Panc1 (cell line): ENCODE measurements around the gene PSORS1C2. TPM values are rescaled to one million over a fixed set of nuclear protein-coding genes. Genes with fewer than 3 reads are reported as not detected.
"Not testable (repeated sequence)": the region's sequence is repeated elsewhere in the genome, so short reads cannot be mapped to it uniquely, and the experiment has no call there.

Experiments
- ATAC-seq: fragments of 200-7000 bp; cut with Tn5 transposase; 2 replicates; pipeline ENCODE4 v1.9.1; 2020; ENCODE audit warnings: mild to moderate bottlenecking, moderate library complexity
- BruUV-seq: library from RNA; stranded (reverse); fragments of 400-500 nt; replicated peaks from 2 replicates; lab custom pipeline; 2021; lab: Mats Ljungman, UMichigan
- CTCF ChIA-PET: fragments of 300-600 bp; sonication (Branson Sonifier 250); formaldehyde crosslinking; loops from one replicate; lab custom pipeline; 2022; ENCODE audit warnings: antibody characterized with exemption; lab: Charles Lee
- POLR2A ChIA-PET: fragments of 300-600 bp; sonication (Branson Sonifier 250); formaldehyde crosslinking; loops from one replicate; lab custom pipeline; 2022; ENCODE audit warnings: antibody characterized with exemption; lab: Charles Lee
- DNase-seq: peaks from one replicate; pipeline ENCODE4 v3.0.0-alpha.2; 2010; ENCODE audit warnings: low read depth, low spot score
- H3K27ac ChIP-seq: 2 replicates; pipeline ENCODE4 v1.5.1; 2011; ENCODE audit warnings: mild to moderate bottlenecking, low read length, inconsistent platforms
- H3K27me3 ChIP-seq: fragments of 200-500 bp; sonication (Bioruptor generic); 2 replicates; pipeline ENCODE4 v1.6.0; 2014; ENCODE audit warnings: low read length, inconsistent platforms; ENCODE audit not compliant: control insufficient read depth, insufficient read depth
- H3K36me3 ChIP-seq: fragments of 200-500 bp; sonication (Bioruptor generic); 2 replicates; pipeline ENCODE4 v1.5.1; 2014; ENCODE audit warnings: inconsistent platforms, mild to moderate bottlenecking, low read length, moderate library complexity; ENCODE audit not compliant: control insufficient read depth, insufficient read depth
- H3K4me1 ChIP-seq: 2 replicates; pipeline ENCODE4 v1.5.1; 2011; ENCODE audit warnings: inconsistent platforms, mild to moderate bottlenecking, low read length, moderate library complexity; ENCODE audit not compliant: control insufficient read depth, insufficient read depth
- H3K4me3 ChIP-seq, 2 experiments: 2 replicates each; pipeline ENCODE4 v1.5.1; 2011 to 2012; ENCODE audit warnings: low read depth in 2 of 2, low read length in 2 of 2, mild to moderate bottlenecking in 2 of 2, inconsistent platforms in 1 of 2, moderate library complexity in 1 of 2
- H3K9me3 ChIP-seq: fragments of 200-500 bp; sonication (Bioruptor generic); 2 replicates; pipeline ENCODE4 v1.5.1; 2014; ENCODE audit warnings: low read depth, mild to moderate bottlenecking, inconsistent platforms, low read length, moderate library complexity; ENCODE audit not compliant: control insufficient read depth, insufficient read depth
- POLR2AphosphoS5 ChIP-seq: IDR thresholded peaks from 2 replicates; pipeline ENCODE4 v1.6.1; 2012; ENCODE audit warnings: mild to moderate bottlenecking, low read depth, low read length, moderate library complexity
- SIN3A ChIP-seq: IDR thresholded peaks from 2 replicates; pipeline ENCODE4 v1.6.1; 2012; ENCODE audit warnings: low read depth, mild to moderate bottlenecking, low read length, moderate library complexity, borderline replicate concordance; ENCODE audit not compliant: insufficient read depth
- TCF7L2 ChIP-seq: IDR thresholded peaks from 2 replicates; pipeline ENCODE4 v1.6.1; 2011; ENCODE audit warnings: mild to moderate bottlenecking, low read depth, low read length, inconsistent platforms
- in situ Hi-C: cut with HindIII; loops from 2 replicates; pipeline ENCODE4 v1.10.0; 2016; ENCODE audit warnings: low sequenced_read_pairs, low pct_unique_long_range_greater_than_20kb
- intact Hi-C: fragments of 100-400 bp; cut with micrococcal nuclease; formaldehyde crosslinking; loops from one replicate; pipeline ENCODE4 v1.10.0; 2022; ENCODE audit not compliant: unreplicated experiment
- total RNA-seq: library from RNA; stranded (reverse); gene quantifications from one replicate; pipeline ENCODE4 v1.2.1, GENCODE V29; 2021; ENCODE audit not compliant: unreplicated experiment
- TF ChIP-seq, protein P1 (sequence below): fragments of 450-650 bp; IDR thresholded peaks from 2 replicates; pipeline ENCODE4 v1.5.1; 2017; ENCODE audit warnings: mild to moderate bottlenecking
- TF ChIP-seq, protein P2 (sequence below), 2 experiments: IDR thresholded peaks; 2 replicates each; pipeline ENCODE4 v1.6.1; 2011 to 2012; ENCODE audit warnings: low read depth in 2 of 2, control low read depth in 1 of 2, low read length in 1 of 2, mild to moderate bottlenecking in 1 of 2, moderate library complexity in 1 of 2; ENCODE audit not compliant: insufficient read depth in 1 of 2

PSORS1C2 gene
- total RNA-seq, 1 experiment from 2014 or later, result not detected

DNA sequence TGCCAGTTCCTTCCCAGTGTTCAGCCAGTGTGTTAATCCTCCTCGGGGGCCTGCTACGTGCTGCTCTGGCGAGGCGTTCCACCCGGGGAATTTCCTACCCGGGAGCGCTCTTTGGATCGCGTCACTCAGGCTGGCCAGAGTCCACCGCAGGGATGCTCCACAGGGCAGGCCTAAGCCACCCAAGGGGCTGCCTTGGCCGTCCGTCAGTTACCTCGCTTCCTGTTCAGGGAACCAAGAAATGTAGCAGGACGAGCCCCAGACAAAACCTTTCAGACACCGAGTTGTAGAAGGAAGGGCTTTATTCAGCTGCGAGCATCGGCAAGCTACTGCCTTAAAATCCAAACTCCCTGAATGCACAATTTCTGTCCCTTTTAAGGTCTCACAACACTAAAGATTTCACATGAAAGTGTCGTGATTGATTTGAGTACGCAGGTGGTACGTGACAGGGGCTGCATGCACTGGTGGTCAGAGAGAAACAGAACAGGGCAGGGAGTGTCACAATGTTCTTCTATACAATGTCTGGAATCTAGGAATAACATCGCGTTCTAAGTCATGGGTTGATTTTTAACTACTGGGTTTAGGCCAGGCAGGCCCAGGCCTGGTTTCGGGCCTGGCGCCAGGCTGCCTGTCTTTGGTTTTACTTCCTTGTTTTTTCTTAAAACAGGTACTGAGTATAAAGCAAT, 47.3 kb upstream of the PSORS1C2 start:
- H3K9me3 ChIP-seq, result no peaks in the 10 kb centered on the region
- no peak for DNase-seq
- H3K36me3 ChIP-seq, result no peaks in the 10 kb centered on the region
- intact Hi-C loops, result no loop called here
- in situ Hi-C loops, result no loop called here
- no peaks in the 10 kb centered on the region for H3K27me3 ChIP-seq
- no peaks in the 10 kb centered on the region for H3K4me1 ChIP-seq
- peak; percentile 68; the same call in 1 of the 2 replicates for ATAC-seq
- TF ChIP-seq SIN3A, result no peak
- TF ChIP-seq, protein P1, sequence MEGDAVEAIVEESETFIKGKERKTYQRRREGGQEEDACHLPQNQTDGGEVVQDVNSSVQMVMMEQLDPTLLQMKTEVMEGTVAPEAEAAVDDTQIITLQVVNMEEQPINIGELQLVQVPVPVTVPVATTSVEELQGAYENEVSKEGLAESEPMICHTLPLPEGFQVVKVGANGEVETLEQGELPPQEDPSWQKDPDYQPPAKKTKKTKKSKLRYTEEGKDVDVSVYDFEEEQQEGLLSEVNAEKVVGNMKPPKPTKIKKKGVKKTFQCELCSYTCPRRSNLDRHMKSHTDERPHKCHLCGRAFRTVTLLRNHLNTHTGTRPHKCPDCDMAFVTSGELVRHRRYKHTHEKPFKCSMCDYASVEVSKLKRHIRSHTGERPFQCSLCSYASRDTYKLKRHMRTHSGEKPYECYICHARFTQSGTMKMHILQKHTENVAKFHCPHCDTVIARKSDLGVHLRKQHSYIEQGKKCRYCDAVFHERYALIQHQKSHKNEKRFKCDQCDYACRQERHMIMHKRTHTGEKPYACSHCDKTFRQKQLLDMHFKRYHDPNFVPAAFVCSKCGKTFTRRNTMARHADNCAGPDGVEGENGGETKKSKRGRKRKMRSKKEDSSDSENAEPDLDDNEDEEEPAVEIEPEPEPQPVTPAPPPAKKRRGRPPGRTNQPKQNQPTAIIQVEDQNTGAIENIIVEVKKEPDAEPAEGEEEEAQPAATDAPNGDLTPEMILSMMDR, result no peak
- no peak for TF ChIP-seq TCF7L2
- no peak for TF ChIP-seq POLR2AphosphoS5
- TF ChIP-seq, protein P2, sequence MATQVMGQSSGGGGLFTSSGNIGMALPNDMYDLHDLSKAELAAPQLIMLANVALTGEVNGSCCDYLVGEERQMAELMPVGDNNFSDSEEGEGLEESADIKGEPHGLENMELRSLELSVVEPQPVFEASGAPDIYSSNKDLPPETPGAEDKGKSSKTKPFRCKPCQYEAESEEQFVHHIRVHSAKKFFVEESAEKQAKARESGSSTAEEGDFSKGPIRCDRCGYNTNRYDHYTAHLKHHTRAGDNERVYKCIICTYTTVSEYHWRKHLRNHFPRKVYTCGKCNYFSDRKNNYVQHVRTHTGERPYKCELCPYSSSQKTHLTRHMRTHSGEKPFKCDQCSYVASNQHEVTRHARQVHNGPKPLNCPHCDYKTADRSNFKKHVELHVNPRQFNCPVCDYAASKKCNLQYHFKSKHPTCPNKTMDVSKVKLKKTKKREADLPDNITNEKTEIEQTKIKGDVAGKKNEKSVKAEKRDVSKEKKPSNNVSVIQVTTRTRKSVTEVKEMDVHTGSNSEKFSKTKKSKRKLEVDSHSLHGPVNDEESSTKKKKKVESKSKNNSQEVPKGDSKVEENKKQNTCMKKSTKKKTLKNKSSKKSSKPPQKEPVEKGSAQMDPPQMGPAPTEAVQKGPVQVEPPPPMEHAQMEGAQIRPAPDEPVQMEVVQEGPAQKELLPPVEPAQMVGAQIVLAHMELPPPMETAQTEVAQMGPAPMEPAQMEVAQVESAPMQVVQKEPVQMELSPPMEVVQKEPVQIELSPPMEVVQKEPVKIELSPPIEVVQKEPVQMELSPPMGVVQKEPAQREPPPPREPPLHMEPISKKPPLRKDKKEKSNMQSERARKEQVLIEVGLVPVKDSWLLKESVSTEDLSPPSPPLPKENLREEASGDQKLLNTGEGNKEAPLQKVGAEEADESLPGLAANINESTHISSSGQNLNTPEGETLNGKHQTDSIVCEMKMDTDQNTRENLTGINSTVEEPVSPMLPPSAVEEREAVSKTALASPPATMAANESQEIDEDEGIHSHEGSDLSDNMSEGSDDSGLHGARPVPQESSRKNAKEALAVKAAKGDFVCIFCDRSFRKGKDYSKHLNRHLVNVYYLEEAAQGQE (IDR thresholded peaks at IDR 0.05; ENCODE audit: insufficient read depth in 1 of 2, low read depth in 2 of 2, low read length in 1 of 2), result no peak
- no peak overlapping the region for H3K27ac ChIP-seq
- ChIA-PET CTCF (no interaction called here), POLR2A (no interaction called here)
- no TSS peak for BruUV-seq
- no peak overlapping the region for H3K4me3 ChIP-seq

DNA sequence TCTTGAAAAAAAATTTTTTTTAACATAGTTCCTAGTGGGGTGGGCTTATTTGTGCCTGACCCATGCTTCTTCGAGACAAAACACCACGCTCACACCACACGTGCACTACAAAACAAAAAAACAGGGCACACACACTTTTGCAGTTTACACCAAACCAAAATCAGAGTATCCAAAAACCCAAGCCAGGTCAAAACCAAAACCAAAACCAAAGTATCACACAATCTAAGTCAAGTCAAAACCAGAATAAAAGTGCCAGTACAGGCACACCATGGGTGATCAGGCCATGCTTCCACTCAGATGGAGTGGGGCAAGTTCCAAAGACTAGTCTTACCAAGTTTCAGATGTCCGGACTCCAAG, 46.8 kb upstream of the PSORS1C2 start:
- in situ Hi-C loops, H3K9me3 ChIP-seq, ATAC-seq, POLR2A ChIA-PET, H3K27me3 ChIP-seq, H3K36me3 ChIP-seq, H3K4me1 ChIP-seq, H3K4me3 ChIP-seq, BruUV-seq, CTCF ChIA-PET, intact Hi-C loops, DNase-seq, H3K27ac ChIP-seq: not testable (repeated sequence)

DNA sequence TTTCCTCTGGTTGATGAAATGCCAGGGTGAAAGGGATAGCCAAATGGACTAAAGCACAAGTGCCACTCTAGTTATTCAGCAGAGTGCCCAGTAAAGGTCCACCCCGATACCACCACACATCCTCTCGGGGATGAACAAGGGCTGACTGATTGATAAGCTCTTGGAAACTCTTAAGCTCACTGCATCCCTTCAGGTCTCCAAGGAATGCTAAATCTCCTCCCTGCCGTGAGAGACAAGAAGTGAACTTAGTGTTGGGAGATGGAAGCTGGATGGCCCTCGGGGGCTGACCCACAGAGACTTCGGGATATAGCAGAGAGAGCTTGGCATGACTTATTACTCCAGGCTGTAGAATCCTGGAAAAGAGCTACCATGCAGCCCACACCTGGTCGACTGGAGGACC, 45.0 kb upstream of the PSORS1C2 start:
- DNase-seq, H3K27ac ChIP-seq, H3K9me3 ChIP-seq, CTCF ChIA-PET, in situ Hi-C loops, POLR2A ChIA-PET, ATAC-seq, H3K36me3 ChIP-seq, H3K4me3 ChIP-seq, H3K4me1 ChIP-seq, intact Hi-C loops, BruUV-seq, H3K27me3 ChIP-seq: not testable (repeated sequence)

DNA sequence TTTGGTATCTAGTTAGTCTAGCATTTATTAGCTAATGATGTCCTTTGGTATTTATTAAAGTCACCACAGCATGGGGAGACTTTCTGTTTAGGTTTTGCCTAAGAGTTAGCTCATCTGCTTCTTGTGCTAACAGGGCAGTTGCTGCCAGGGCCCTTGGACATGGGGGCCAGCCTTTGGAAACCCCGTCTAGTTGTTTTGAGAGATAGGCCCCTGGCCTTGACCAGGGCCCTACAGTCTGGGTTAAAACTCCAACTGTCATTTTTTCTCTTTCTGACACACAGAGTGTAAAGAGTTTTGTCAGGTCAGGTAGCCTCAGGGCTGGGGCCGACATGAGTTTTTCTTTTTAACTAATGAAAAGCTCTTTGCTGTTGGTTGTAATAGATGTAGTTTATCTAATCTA, 44.4 kb upstream of the PSORS1C2 start:
- H3K27ac ChIP-seq, result not testable (repeated sequence)

More for the DNA sequence above, 44.4 kb upstream of the PSORS1C2 start:
- BruUV-seq, POLR2A ChIA-PET, H3K9me3 ChIP-seq, H3K36me3 ChIP-seq, H3K4me1 ChIP-seq, CTCF ChIA-PET, ATAC-seq, intact Hi-C loops, in situ Hi-C loops, H3K4me3 ChIP-seq, H3K27me3 ChIP-seq, DNase-seq: not testable (repeated sequence)
